Left ventricle myocardium inferior (tissue), 1 donor: ENCODE data around the gene GRIK4. TPM values are rescaled to one million over a fixed set of nuclear protein-coding genes. Genes with fewer than 3 reads are reported as not detected.

Source experiments
- DNase-seq: peaks from one replicate; pipeline ENCODE4 v3.0.0-alpha.2; 2020
- H3K27ac ChIP-seq: fragments of 200-600 bp; replicated peaks from 2 replicates; pipeline ENCODE4 v1.8.0; 2021
- H3K27me3 ChIP-seq: fragments of 200-600 bp; 2 replicates; pipeline ENCODE4 v1.8.0; 2021; ENCODE audit warnings: low read depth
- H3K36me3 ChIP-seq: fragments of 200-600 bp; 2 replicates; pipeline ENCODE4 v1.8.0; 2021
- H3K4me1 ChIP-seq: fragments of 200-600 bp; 2 replicates; pipeline ENCODE4 v1.8.0; 2021
- H3K4me3 ChIP-seq: fragments of 200-600 bp; 2 replicates; pipeline ENCODE4 v1.8.0; 2021; ENCODE audit warnings: mild to moderate bottlenecking, moderate library complexity
- H3K9me3 ChIP-seq: fragments of 200-600 bp; replicated peaks from 2 replicates; pipeline ENCODE4 v1.8.0; 2021
- CTCF ChIP-seq: fragments of 200-600 bp; IDR thresholded peaks from 2 replicates; pipeline ENCODE4 v1.8.0; 2021; ENCODE audit warnings: antibody characterized with exemption, mild to moderate bottlenecking, borderline replicate concordance
- intact Hi-C: fragments of 100-400 bp; cut with micrococcal nuclease; formaldehyde crosslinking; loops from one replicate; pipeline ENCODE4 v1.11.0; 2022
- total RNA-seq: library from RNA; stranded (reverse); fragmentation: NEBNext Ultra II Directional; extraction: Animal tissue kit (Norgen Biotek cat#: 25700); gene quantifications from one replicate; pipeline ENCODE4 v1.2.1, GENCODE V29; 2021
- donor health status: DM: no; HTN: yes; CAD: no; lungs with severe emphysema.

Gene GRIK4
- total RNA-seq, 1 donor from 2014 or later: 0.16 TPM

GRCh38 chr11:120811199-120811598, 299.7 kb downstream of the GRIK4 start:
- intact Hi-C loops: no loop called here
- Histone ChIP-seq H3K9me3 (no peaks in the 10 kb centered on the region), H3K4me3 (no peak overlapping the region), H3K27ac (no peak overlapping the region), H3K4me1 (no peaks in the 10 kb centered on the region), H3K36me3 (no peaks in the 10 kb centered on the region), H3K27me3 (peaks cover 70% of the 10 kb centered on the region)
- no peak for DNase-seq
- TF ChIP-seq CTCF: no peak

GRCh38 chr11:120811731-120812130, 300.2 kb downstream of the GRIK4 start:
- peaks cover 65% of the 10 kb centered on the region for H3K27me3 ChIP-seq
- H3K36me3 ChIP-seq: no peaks in the 10 kb centered on the region
- TF ChIP-seq CTCF: no peak
- intact Hi-C loops: no loop called here
- no peak for DNase-seq
- no peaks in the 10 kb centered on the region for H3K4me1 ChIP-seq
- H3K27ac ChIP-seq: no peak overlapping the region
- no peak overlapping the region for H3K4me3 ChIP-seq
- H3K9me3 ChIP-seq: no peaks in the 10 kb centered on the region

- intact Hi-C loops: no loop called here
- DNase-seq: no peak
Measured at GRCh38 chr11:120814531-120815318, 303.2 kb downstream of the GRIK4 start.

GRCh38 chr11:120815319-120816100, 304.0 kb downstream of the GRIK4 start:
- H3K4me3 ChIP-seq: no peak overlapping the region
- H3K4me1 ChIP-seq: no peaks in the 10 kb centered on the region
- no peaks in the 10 kb centered on the region for H3K9me3 ChIP-seq
- intact Hi-C loops: no loop called here
- TF ChIP-seq CTCF: no peak
- no peaks in the 10 kb centered on the region for H3K36me3 ChIP-seq
- H3K27ac ChIP-seq: no peak overlapping the region
- DNase-seq: no peak
- peaks cover 61% of the 10 kb centered on the region for H3K27me3 ChIP-seq

More at GRCh38 chr11:120814531-120815318, 303.2 kb downstream of the GRIK4 start:
- H3K9me3 ChIP-seq: no peaks in the 10 kb centered on the region
- no peak overlapping the region for H3K4me3 ChIP-seq
- H3K27ac ChIP-seq: no peak overlapping the region
- no peak for TF ChIP-seq CTCF
- no peaks in the 10 kb centered on the region for H3K36me3 ChIP-seq
- no peaks in the 10 kb centered on the region for H3K4me1 ChIP-seq
- H3K27me3 ChIP-seq: peaks cover 54% of the 10 kb centered on the region

GRCh38 chr11:120816176-120816575, 304.6 kb downstream of the GRIK4 start:
- H3K9me3 ChIP-seq: no peaks in the 10 kb centered on the region
- intact Hi-C loops: no loop called here
- H3K4me1 ChIP-seq: no peaks in the 10 kb centered on the region
- no peak overlapping the region for H3K27ac ChIP-seq
- H3K4me3 ChIP-seq: no peak overlapping the region
- TF ChIP-seq CTCF: no peak
- DNase-seq: no peak
- H3K36me3 ChIP-seq: no peaks in the 10 kb centered on the region
- peaks cover 60% of the 10 kb centered on the region for H3K27me3 ChIP-seq
